ENCODE results near the gene KREMEN1.

DNA sequence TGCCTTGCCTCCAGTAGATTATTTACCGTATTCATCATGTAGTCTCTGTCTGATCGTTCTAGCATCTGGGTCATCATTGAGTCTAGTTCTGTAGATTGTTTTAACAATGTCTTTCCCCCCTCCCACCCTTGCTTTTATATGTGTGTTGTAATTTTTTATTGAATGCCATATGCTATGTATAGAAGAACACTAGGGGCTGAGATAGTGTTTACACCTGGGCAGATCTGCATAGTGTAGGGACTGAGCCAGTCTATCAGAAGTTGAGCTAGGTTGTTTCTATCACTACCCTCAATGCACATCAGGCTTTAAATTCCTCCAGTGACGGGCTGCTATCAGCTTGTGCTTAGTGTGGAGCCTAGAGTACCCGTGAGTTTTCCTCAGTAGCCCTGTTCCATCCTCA, 61.6 kb downstream of the KREMEN1 start:
- no peak for TF ChIP-seq E2F4 (CRISPR knock-in tag; IDR thresholded peaks at IDR 0.05; ENCODE audit: borderline replicate concordance, low read depth)
- no peak for TF ChIP-seq E2F1 (CRISPR knock-in tag; IDR thresholded peaks at IDR 0.05)
- TF ChIP-seq ELF4 (CRISPR knock-in tag; IDR thresholded peaks at IDR 0.05; ENCODE audit: low read depth): no peak
- no peak for TF ChIP-seq ZNF232 (CRISPR knock-in tag; IDR thresholded peaks at IDR 0.05)

Data from WTC11 (cell line).